Body of pancreas (tissue), 4 donors: Measurements from ENCODE around the gene DLG2.

Experiments
- POLR2A ChIP-seq, 3 donors: fragments of 450-650 bp; IDR thresholded peaks; one replicate each; pipeline ENCODE4 v1.6.1; 2016; ENCODE audit warnings: antibody characterized with exemption in 3 of 3, mild to moderate bottlenecking in 2 of 3
- TF ChIP-seq, protein P1 (sequence below), 7 experiments: fragments of 450-650 bp in 4 of 7; fragments of 200-600 bp in 3 of 7; sonication (generic) in 3 of 7; IDR thresholded peaks; one replicate each; pipeline ENCODE4 v1.5.1; 2016 to 2019; ENCODE audit warnings: antibody characterized with exemption in 7 of 7

DNA sequence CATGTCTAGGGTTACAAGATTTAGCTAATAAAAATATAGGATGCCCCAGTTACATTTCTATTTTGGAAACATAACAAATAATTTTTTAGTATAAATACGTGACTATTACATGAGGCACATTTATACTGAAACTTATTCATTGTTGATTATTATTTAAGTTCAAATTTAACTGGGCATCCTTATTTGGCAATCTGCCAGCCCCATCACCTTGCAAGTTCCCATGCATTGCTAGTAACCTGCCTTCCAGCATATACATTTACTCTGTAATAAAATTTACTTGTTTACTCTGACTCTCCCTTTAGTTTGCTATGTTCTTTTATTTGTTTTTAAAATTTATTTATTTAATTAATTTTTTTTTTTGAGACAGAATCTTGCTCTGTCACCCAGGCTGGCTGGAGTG lies 1686.1 kb downstream of the DLG2 start:
- TF ChIP-seq POLR2A (IDR thresholded peaks at IDR 0.05): no peak
- TF ChIP-seq, protein P1, sequence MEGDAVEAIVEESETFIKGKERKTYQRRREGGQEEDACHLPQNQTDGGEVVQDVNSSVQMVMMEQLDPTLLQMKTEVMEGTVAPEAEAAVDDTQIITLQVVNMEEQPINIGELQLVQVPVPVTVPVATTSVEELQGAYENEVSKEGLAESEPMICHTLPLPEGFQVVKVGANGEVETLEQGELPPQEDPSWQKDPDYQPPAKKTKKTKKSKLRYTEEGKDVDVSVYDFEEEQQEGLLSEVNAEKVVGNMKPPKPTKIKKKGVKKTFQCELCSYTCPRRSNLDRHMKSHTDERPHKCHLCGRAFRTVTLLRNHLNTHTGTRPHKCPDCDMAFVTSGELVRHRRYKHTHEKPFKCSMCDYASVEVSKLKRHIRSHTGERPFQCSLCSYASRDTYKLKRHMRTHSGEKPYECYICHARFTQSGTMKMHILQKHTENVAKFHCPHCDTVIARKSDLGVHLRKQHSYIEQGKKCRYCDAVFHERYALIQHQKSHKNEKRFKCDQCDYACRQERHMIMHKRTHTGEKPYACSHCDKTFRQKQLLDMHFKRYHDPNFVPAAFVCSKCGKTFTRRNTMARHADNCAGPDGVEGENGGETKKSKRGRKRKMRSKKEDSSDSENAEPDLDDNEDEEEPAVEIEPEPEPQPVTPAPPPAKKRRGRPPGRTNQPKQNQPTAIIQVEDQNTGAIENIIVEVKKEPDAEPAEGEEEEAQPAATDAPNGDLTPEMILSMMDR (IDR thresholded peaks at IDR 0.05): no peak
